ENCODE results near the gene SNX17. TPM values are rescaled to one million over a fixed set of nuclear protein-coding genes. Genes with fewer than 3 reads are reported as not detected.
A peak's percentile ranks its signal among the peaks of the same experiment; 100 is the strongest.

Gene SNX17
- total and polyA plus RNA-seq, 2 of the 13 experiments (the other 11 are each of a cell fraction or from before 2014, with no cell fraction given): 75.0 to 109 TPM

GRCh38 chr2:27379836-27380625, 9.6 kb downstream of the SNX17 start (continued):
- TF ChIP-seq ZBTB34 (CRISPR knock-in tag; IDR thresholded peaks at IDR 0.05) (0 out of 2 replicates have a peak, but pooled peaks have one; percentile 20), AHDC1 (CRISPR knock-in tag; IDR thresholded peaks at IDR 0.05; ENCODE audit: borderline replicate concordance) (no peak), ATF2 (CRISPR knock-in tag; IDR thresholded peaks at IDR 0.05) (no peak), ZNF34 (CRISPR knock-in tag; IDR thresholded peaks at IDR 0.05; ENCODE audit: borderline replicate concordance) (0 out of 2 replicates have a peak, but pooled peaks have one; percentile 5), KDM1A (CRISPR knock-in tag; IDR thresholded peaks at IDR 0.05) (no peak), SRSF9 (IDR thresholded peaks at IDR 0.05; ENCODE audit: borderline replicate concordance, insufficient read depth, low read depth, low read length, poor library complexity, severe bottlenecking) (no peak), PCBP2 (optimal IDR thresholded peaks at IDR 0.05; ENCODE audit: low read depth, low read length, poor library complexity, severe bottlenecking) (no peak), ATF7-NPFF (CRISPR knock-in tag; IDR thresholded peaks at IDR 0.05; ENCODE audit: low read depth) (0 out of 2 replicates have a peak, but pooled peaks have one; percentile 42), WIZ (CRISPR knock-in tag; IDR thresholded peaks at IDR 0.05) (0 out of 2 replicates have a peak, but pooled peaks have one; percentile 36), SPEN (CRISPR knock-in tag; IDR thresholded peaks at IDR 0.05; ENCODE audit: low read depth) (peak; percentile 40; the same call in 1 of the 2 replicates), ZFAT (CRISPR knock-in tag; conservative IDR thresholded peaks at IDR 0.05) (no peak), CSRNP1 (CRISPR knock-in tag; IDR thresholded peaks at IDR 0.05) (peak; percentile 22; the same call in 1 of the 2 replicates), MED1 (CRISPR knock-in tag; IDR thresholded peaks at IDR 0.05) (no peak), SATB2 (CRISPR knock-in tag; IDR thresholded peaks at IDR 0.05) (no peak), SP140L (CRISPR knock-in tag; IDR thresholded peaks at IDR 0.05; ENCODE audit: borderline replicate concordance) (no peak), ELF3 (CRISPR knock-in tag; IDR thresholded peaks at IDR 0.05) (peak; percentile 32), SAP130 (CRISPR knock-in tag; IDR thresholded peaks at IDR 0.05; ENCODE audit: low read depth) (peak; percentile 66), MIER2 (CRISPR knock-in tag; IDR thresholded peaks at IDR 0.05) (no peak), NFKB2 (CRISPR knock-in tag; IDR thresholded peaks at IDR 0.05; ENCODE audit: borderline replicate concordance) (no peak)

All from HepG2 (cell line).